ENCODE results near the gene METTL15. TPM values are rescaled to one million over a fixed set of nuclear protein-coding genes. Genes with fewer than 3 reads are reported as not detected.

Gene METTL15
- total and polyA plus RNA-seq, 7 donors, result 5.4 to 15.0 (median 8.1) TPM

DNA sequence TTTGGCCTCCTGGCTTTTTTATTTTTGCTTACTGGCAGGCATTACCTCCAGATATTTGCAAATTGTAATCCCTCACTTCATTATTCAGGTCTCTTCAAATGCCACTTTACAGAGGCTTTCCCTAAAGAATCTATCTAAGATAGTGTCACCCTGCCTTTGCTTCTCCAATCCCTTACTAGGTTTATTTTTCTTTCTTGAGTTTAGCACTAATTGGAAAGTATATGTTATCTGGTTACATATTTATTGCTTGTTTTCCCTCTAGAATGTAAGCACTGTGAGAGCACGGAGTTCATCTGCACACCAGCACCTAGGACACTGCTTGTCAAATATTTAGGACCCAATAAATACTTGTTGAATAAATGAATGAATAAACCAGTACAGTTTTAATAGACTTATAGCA is 3.8 kb upstream of the METTL15 start:
- Histone ChIP-seq H3K9me3 (no peaks in the 10 kb centered on the region), H3K4me1 (peaks cover 0 to 19% (median 13%) of the 10 kb centered on the region in 4 donors), H3K27ac (no peak overlapping the region), H3K27me3 (no peaks in the 10 kb centered on the region), H3K4me3 (no peak overlapping the region), H3K36me3 (no peaks in the 10 kb centered on the region)
- TF ChIP-seq POLR2A (IDR thresholded peaks at IDR 0.05), result no peak
- TF ChIP-seq EP300 (IDR thresholded peaks at IDR 0.05), result no peak
- TF ChIP-seq POLR2AphosphoS5 (IDR thresholded peaks at IDR 0.05), result no peak
- TF ChIP-seq, protein P1, sequence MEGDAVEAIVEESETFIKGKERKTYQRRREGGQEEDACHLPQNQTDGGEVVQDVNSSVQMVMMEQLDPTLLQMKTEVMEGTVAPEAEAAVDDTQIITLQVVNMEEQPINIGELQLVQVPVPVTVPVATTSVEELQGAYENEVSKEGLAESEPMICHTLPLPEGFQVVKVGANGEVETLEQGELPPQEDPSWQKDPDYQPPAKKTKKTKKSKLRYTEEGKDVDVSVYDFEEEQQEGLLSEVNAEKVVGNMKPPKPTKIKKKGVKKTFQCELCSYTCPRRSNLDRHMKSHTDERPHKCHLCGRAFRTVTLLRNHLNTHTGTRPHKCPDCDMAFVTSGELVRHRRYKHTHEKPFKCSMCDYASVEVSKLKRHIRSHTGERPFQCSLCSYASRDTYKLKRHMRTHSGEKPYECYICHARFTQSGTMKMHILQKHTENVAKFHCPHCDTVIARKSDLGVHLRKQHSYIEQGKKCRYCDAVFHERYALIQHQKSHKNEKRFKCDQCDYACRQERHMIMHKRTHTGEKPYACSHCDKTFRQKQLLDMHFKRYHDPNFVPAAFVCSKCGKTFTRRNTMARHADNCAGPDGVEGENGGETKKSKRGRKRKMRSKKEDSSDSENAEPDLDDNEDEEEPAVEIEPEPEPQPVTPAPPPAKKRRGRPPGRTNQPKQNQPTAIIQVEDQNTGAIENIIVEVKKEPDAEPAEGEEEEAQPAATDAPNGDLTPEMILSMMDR (IDR thresholded peaks at IDR 0.05), result no peak
- intact Hi-C loops (cut with DNase I), result loop anchor here (10.0 kb wide), 1 partner anchor 600 kb away; the partner anchor contains the start of gene LIN7C
- DNase-seq, result no peak
- 93 to 95% methylated on average over 1 of the region's 1 CpG for WGBS, 2 donors

DNA sequence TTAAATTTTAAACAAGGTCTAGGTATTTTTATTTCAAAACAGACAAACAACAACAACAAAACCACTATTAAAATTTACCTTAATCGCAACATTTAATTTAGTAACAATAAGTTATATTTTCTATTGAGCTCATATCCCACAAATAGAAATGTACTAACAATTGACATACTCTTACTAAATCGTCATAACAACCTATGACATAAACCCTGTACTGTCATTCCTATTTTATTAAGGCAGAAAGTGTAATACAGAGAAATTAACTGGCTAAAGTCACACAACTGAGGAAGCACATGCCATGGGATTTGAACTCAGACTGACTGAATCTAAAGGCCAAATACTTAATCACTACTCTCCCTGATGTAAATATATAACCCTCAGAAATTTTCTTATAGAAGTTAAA is 3.2 kb upstream of the METTL15 start:
- TF ChIP-seq EP300 (IDR thresholded peaks at IDR 0.05) (no peak), POLR2A (IDR thresholded peaks at IDR 0.05) (no peak), POLR2AphosphoS5 (IDR thresholded peaks at IDR 0.05) (no peak)
- TF ChIP-seq, protein P1 (IDR thresholded peaks at IDR 0.05), result no peak
- Histone ChIP-seq H3K4me3 (no peak overlapping the region), H3K36me3 (no peaks in the 10 kb centered on the region), H3K27ac (no peak overlapping the region), H3K9me3 (no peaks in the 10 kb centered on the region), H3K4me1 (peaks cover 0 to 24% (median 17%) of the 10 kb centered on the region in 4 donors), H3K27me3 (no peaks in the 10 kb centered on the region)
- WGBS, 2 donors, result 91 to 92% methylated on average over 2 of the region's 2 CpGs
- intact Hi-C loops (cut with DNase I), result loop anchor here (10.0 kb wide), 1 partner anchor 600 kb away; the partner anchor contains the start of gene LIN7C
- DNase-seq, result no peak

DNA sequence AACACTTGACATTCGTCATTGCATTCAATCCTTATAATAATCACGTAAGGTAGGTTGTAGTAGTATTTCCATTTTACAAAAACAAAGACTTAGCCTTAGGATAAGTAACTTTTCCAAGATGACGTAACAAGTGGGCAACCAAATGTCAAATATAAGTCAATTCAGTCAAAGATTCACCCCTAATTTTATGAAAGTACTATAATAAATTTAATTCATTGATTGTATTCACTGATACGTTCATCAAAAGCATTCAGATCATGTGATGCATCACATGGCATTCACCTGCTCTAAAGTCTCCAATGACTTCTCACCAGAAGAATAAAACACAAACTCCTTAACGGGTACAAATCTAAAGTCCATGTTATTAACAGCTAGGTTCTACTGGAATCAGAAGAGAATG is 2.3 kb upstream of the METTL15 start:
- 87 to 90% methylated on average over 5 of the region's 5 CpGs for WGBS, 2 donors
- TF ChIP-seq EP300 (IDR thresholded peaks at IDR 0.05) (no peak), POLR2AphosphoS5 (IDR thresholded peaks at IDR 0.05) (no peak), POLR2A (IDR thresholded peaks at IDR 0.05) (no peak)
- TF ChIP-seq, protein P1 (IDR thresholded peaks at IDR 0.05), result no peak
- H3K27ac ChIP-seq, result no peak overlapping the region
- H3K36me3 ChIP-seq, result no peaks in the 10 kb centered on the region
- no peaks in the 10 kb centered on the region for H3K27me3 ChIP-seq
- H3K4me1 ChIP-seq, result peaks cover 0 to 26% (median 20%) of the 10 kb centered on the region in 4 donors
- H3K9me3 ChIP-seq, result no peaks in the 10 kb centered on the region
- DNase-seq, result no peak
- H3K4me3 ChIP-seq, result no peak overlapping the region
- intact Hi-C loops (cut with DNase I), result loop anchor here (10.0 kb wide), 1 partner anchor 601 kb away; the partner anchor contains the start of gene LIN7C

DNA sequence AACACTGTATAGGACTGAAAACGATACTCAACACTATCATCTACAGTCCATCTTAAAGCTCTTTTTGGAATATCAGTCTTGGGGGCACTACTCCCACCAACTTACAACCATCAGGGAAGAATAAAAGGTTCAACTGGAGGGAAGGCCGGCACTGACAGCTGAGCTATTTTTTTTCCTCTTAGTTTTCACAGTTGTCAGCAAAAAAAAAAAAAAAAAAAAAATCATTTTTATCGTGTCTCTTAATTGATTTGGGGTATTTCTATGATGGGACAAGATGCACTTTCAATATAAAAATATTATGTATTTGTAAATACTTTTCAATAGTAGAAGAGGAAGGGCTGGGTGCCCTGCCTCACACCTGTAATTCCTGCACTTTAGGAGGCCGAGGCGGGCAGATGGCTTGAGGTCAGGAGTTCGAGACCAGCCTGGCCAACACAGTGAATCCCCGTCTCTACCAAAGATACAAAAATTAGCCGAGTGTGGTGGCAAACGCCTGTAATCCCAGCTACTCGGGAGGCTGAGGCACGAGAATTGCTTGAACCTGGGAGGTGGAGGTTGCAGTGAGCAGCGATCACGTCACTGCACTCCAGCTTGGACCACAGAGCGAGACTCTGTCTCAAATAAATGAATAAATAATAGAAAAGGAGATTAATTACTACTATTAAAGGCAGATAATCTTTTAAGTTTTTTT is 1.7 kb upstream of the METTL15 start:
- Histone ChIP-seq H3K27me3 (no peaks in the 10 kb centered on the region), H3K27ac (no peak overlapping the region), H3K36me3 (no peaks in the 10 kb centered on the region), H3K4me1 (peaks cover 0 to 32% (median 26%) of the 10 kb centered on the region in 4 donors), H3K9me3 (no peaks in the 10 kb centered on the region), H3K4me3 (no peak overlapping the region)
- no peak for DNase-seq
- WGBS, 2 donors, result 83 to 87% methylated on average over 14 of the region's 14 CpGs
- TF ChIP-seq EP300 (IDR thresholded peaks at IDR 0.05) (no peak), POLR2AphosphoS5 (IDR thresholded peaks at IDR 0.05) (no peak), POLR2A (IDR thresholded peaks at IDR 0.05) (no peak)
- TF ChIP-seq, protein P1 (IDR thresholded peaks at IDR 0.05), result no peak
- intact Hi-C loops (cut with DNase I), result loop anchor here (10.0 kb wide), 1 partner anchor 602 kb away; the partner anchor contains the start of gene LIN7C
